ENCODE measurements around the gene MAD1L1. TPM values are rescaled to one million over a fixed set of nuclear protein-coding genes. Genes with fewer than 3 reads are reported as not detected.

The MAD1L1 gene
- total RNA-seq, 6 experiments from 2014 or later, result 15.1 to 37.4 (median 20.5) TPM

- no peaks in the 10 kb centered on the region for H3K27me3 ChIP-seq
- H3K4me3 ChIP-seq, result no peak overlapping the region
- DNase-seq (no peak), ATAC-seq (no peak)
- 94% methylated on average over 3 of the region's 7 CpGs for WGBS (ENCODE audit: insufficient coverage, low coverage, low lambda C conversion rate, missing lambda C conversion rate)
- intact Hi-C loops (cut with DNase I), result no loop called here
- peaks cover 0 to 10% (median 2%) of the 10 kb centered on the region in 4 donors for H3K4me1 ChIP-seq
- H3K36me3 ChIP-seq, result no peaks in the 10 kb centered on the region
- H3K27ac ChIP-seq, result no peak overlapping the region
- no peaks in the 10 kb centered on the region for H3K9me3 ChIP-seq
- TF ChIP-seq POLR2A (IDR thresholded peaks at IDR 0.05) (no peak), CTCF (IDR thresholded peaks at IDR 0.05) (no peak)
Measured at GRCh38 chr7:1809070-1809469, 423.7 kb downstream of the MAD1L1 start.

- Histone ChIP-seq H3K9me3 (no peaks in the 10 kb centered on the region), H3K36me3 (no peaks in the 10 kb centered on the region), H3K27me3 (no peaks in the 10 kb centered on the region), H3K4me1 (peaks cover 0 to 11% (median 5%) of the 10 kb centered on the region in 4 donors), H3K27ac (no peak overlapping the region), H3K4me3 (no peak overlapping the region)
- ATAC-seq (no peak), DNase-seq (no peak)
- intact Hi-C loops (cut with DNase I), result no loop called here
- no peak for TF ChIP-seq CTCF (IDR thresholded peaks at IDR 0.05)
- no peak for TF ChIP-seq POLR2A (IDR thresholded peaks at IDR 0.05)
- WGBS (ENCODE audit: insufficient coverage, low coverage, low lambda C conversion rate, missing lambda C conversion rate), result 89% methylated on average over 3 of the region's 26 CpGs
Measured at GRCh38 chr7:1807821-1808600, 424.7 kb downstream of the MAD1L1 start.

DNA sequence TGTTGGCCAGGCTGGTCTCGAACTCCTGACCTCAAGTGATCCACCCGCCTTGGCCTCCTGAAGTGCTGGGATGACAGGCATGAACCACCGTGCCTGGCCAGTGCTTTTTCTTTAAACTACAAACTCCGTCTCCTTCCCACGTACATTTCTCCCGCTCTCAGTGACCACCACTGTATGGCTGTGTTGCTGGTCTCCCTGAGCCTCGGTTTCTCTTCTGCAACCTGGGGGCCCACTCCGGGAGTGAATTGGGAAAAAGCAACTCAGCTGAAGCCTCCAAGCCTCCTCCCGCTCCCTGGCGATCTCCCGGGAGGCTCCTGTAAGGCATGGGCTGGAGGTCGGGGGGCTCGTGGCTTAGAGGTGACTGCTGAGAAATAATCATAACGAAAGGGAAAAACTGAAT, 426.4 kb downstream of the MAD1L1 start:
- ATAC-seq (no peak), DNase-seq (no peak)

GRCh38 chr7:1804310-1804709, 428.4 kb downstream of the MAD1L1 start:
- H3K4me3 ChIP-seq, result no peak overlapping the region
- H3K36me3 ChIP-seq, result no peaks in the 10 kb centered on the region

More for the DNA sequence above, 426.4 kb downstream of the MAD1L1 start:
- Histone ChIP-seq H3K36me3 (no peaks in the 10 kb centered on the region), H3K4me3 (no peak overlapping the region), H3K27ac (no peak overlapping the region), H3K9me3 (no peaks in the 10 kb centered on the region), H3K27me3 (no peaks in the 10 kb centered on the region), H3K4me1 (peaks cover 0 to 6% (median 0%) of the 10 kb centered on the region in 4 donors)
- TF ChIP-seq CTCF (IDR thresholded peaks at IDR 0.05) (no peak), POLR2A (IDR thresholded peaks at IDR 0.05) (no peak)
- 80% methylated on average over 14 of the region's 14 CpGs for WGBS (ENCODE audit: insufficient coverage, low coverage, low lambda C conversion rate, missing lambda C conversion rate)
- intact Hi-C loops (cut with DNase I), result no loop called here

More at GRCh38 chr7:1804310-1804709, 428.4 kb downstream of the MAD1L1 start:
- TF ChIP-seq CTCF (IDR thresholded peaks at IDR 0.05) (no peak), POLR2A (IDR thresholded peaks at IDR 0.05) (no peak)
- 91% methylated on average over 19 of the region's 21 CpGs for WGBS (ENCODE audit: insufficient coverage, low coverage, low lambda C conversion rate, missing lambda C conversion rate)
- intact Hi-C loops (cut with DNase I), result no loop called here
- ATAC-seq (no peak), DNase-seq (peak in 1 of 3 donors; percentile 27)
- H3K9me3 ChIP-seq, result no peaks in the 10 kb centered on the region
- H3K27ac ChIP-seq, result no peak overlapping the region
- peaks cover 0 to 6% (median 0%) of the 10 kb centered on the region in 4 donors for H3K4me1 ChIP-seq
- H3K27me3 ChIP-seq, result no peaks in the 10 kb centered on the region
